Activated CD8-positive, alpha-beta memory T cell treated with anti-CD3 and anti-CD28 coated beads, Interleukin-2, amount 50 U/mL, for 4 hours (primary cell): Measurements from ENCODE around the gene LBHD2.

ENCODE experiments used
- DNase-seq: peaks from one replicate; pipeline ENCODE4 v3.0.0-alpha.2; 2020

LBHD2 gene

GRCh38 chr14:103121121-103121845 is 37.3 kb downstream of the LBHD2 start:
- no peak for DNase-seq

GRCh38 chr14:103121846-103122584 is 38.0 kb downstream of the LBHD2 start:
- DNase-seq = no peak

- DNase-seq = no peak
Observed at GRCh38 chr14:103122585-103122946, 38.6 kb downstream of the LBHD2 start.

- DNase-seq = no peak
Observed at GRCh38 chr14:103122947-103123633, 39.1 kb downstream of the LBHD2 start, which contains the start of gene TNFAIP2. Gene TNFAIP2, plus strand, starts transcription at chr14:103123461. Its CDS starts 2,997 bp downstream, at chr14:103126458.

- no peak for DNase-seq
Observed at GRCh38 chr14:103123634-103124500, 39.9 kb downstream of the LBHD2 start.

GRCh38 chr14:103124501-103125001 is 40.5 kb downstream of the LBHD2 start:
- DNase-seq = no peak

GRCh38 chr14:103125098-103126070 is 41.4 kb downstream of the LBHD2 start:
- no peak for DNase-seq

- no peak for DNase-seq
Observed at GRCh38 chr14:103126088-103126872, 42.3 kb downstream of the LBHD2 start.

GRCh38 chr14:103126873-103127304 is 42.9 kb downstream of the LBHD2 start:
- no peak for DNase-seq

GRCh38 chr14:103127356-103127755 is 43.3 kb downstream of the LBHD2 start:
- DNase-seq = no peak

- no peak for DNase-seq
Observed at GRCh38 chr14:103127861-103128598, 44.0 kb downstream of the LBHD2 start.

- DNase-seq = no peak
Observed at GRCh38 chr14:103128631-103129300, 44.8 kb downstream of the LBHD2 start.

- DNase-seq = no peak
Observed at GRCh38 chr14:103129301-103130016, 45.4 kb downstream of the LBHD2 start.

GRCh38 chr14:103130017-103130764 is 46.2 kb downstream of the LBHD2 start:
- no peak for DNase-seq

- no peak for DNase-seq
Observed at GRCh38 chr14:103130965-103131364, 47.0 kb downstream of the LBHD2 start.

GRCh38 chr14:103131580-103131979 is 47.6 kb downstream of the LBHD2 start:
- DNase-seq = no peak

GRCh38 chr14:103132381-103133209 is 48.6 kb downstream of the LBHD2 start:
- no peak for DNase-seq
